NCI-H748 (cell line): Measurements from ENCODE around the gene SPATA46.
"Not testable (repeated sequence)": the region's sequence is repeated elsewhere in the genome, so short reads cannot be mapped to it uniquely, and the experiment has no call there.

Experiments used
- DNase-seq: peaks from one replicate; lab custom pipeline; 2025; ENCODE audit not compliant: unreplicated experiment; lab: John Stamatoyannopoulos, UW

Gene SPATA46

GRCh38 chr1:162376691-162377090, at the start of gene SPATA46:
Gene SPATA46 (minus strand): TSS chr1:162376854. CDS start chr1:162376790, 64 bp downstream.
- no peak for DNase-seq

DNA sequence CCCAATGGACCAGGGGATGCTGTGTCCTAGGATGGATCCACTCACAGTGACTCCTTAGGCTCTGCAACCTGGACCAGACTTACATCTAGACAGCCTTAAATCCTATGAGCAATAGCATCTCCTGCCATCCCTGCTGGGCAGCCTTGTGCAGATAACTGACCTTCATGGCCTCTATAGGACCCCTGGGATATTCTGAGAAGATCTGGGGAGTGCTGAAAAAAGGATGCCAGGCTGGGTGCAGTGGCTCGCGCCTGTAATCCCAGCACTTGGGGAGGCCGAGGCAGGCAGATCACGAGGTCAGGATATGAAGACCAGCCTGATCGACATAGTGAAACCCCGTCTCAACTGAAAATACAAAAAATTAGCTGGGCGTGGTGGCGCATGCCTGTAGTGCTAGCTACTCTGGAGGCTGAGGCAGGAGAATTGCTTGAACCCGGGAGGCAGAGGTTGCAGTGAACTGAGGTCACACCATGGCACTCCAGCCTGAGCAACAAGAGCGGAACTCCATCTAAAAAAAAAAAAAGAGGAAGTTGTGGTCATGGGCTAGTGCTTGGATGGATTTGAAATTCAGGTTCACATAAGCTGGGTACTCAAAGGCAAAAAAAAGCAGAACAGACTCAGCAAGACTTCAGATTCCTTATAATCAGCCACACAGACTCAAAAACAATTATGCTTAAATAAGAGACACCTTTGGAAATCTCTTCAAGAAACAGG, 46.2 kb upstream of the SPATA46 start:
- no peak for DNase-seq

DNA sequence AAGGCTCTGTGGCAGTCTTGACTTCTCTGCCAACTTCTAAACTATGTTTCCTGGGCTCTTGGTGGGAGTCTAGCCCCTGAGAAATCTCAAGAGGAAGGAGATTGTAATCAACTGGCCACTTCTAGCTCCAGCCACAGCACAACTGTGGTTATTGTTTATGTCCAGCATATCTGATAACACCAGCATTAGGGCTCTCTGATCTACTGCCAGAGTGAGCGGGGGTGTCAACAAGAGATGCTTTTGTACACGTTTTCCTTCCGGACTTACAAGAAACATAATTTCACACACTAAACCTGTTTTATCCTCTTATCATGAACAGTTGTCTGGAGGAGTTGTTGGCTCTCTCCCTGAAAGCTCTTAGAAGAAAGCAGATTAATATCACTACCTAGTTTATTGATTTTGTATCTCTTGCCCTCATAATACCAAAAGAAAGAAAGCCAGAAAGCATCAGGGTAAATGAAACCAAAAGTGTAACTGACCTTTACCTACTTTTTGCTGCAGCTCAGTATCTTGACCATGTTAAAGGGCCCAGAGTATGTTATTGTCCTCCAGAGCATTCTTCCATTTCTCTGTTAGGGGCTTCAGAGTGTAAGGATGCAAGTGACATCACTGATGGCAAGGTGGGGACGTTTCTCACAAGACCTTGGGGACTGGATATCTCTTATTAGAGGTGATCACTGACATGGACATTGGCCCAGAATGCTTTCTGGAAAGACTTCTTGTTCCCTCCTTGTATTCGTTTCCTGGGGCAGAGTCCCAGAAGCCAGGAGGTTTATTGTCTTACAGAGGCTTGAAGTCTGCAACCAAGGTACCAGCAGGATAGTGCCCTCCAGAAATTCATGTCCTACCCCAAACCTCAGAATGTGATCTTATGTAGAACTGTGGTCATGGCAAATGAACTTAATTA, 44.9 kb upstream of the SPATA46 start:
- no peak for DNase-seq

DNA sequence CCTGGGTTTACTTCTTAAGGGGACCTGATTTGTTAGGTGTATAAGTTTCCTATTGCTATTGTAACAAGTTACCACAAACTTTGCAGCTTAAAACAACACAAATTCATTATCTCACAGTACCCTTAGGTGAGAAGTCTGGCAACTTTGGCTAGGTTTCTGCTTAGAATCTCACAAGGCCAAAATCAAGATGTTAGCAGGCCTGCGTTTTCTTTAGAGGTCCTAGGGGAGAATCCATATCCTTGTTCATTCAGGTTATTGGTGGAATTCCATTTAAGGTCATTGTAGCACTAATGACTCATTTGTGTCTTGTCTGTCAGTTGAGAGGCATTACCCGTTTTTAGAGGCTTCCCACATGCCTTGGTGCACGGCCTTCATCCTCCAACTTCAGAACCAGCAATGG, 43.5 kb upstream of the SPATA46 start:
- DNase-seq, result no peak

GRCh38 chr1:162419450-162419931, 42.8 kb upstream of the SPATA46 start:
- DNase-seq, result not testable (repeated sequence)

DNA sequence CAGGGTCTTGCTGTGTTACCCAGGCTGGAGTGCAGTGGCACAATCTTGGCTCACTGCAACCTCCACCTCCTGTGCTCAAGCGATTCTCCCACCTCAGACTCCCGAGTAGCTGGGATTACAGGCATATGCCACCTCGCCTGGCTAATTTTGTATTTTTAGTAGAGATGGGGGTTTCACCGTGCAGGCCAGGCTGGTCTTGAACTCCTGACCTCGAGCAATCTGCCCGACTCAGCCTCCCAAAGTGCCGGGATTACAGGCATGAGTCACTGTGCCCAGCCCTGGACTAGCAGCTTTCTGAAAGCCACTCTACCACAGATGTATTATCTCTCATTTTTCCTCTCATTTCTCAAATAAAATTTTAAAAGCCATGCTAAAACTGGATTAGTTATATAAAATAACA, 41.9 kb upstream of the SPATA46 start:
- DNase-seq, result not testable (repeated sequence)

- no peak for DNase-seq
Measured at GRCh38 chr1:162417650-162418049, 41.0 kb upstream of the SPATA46 start.

DNA sequence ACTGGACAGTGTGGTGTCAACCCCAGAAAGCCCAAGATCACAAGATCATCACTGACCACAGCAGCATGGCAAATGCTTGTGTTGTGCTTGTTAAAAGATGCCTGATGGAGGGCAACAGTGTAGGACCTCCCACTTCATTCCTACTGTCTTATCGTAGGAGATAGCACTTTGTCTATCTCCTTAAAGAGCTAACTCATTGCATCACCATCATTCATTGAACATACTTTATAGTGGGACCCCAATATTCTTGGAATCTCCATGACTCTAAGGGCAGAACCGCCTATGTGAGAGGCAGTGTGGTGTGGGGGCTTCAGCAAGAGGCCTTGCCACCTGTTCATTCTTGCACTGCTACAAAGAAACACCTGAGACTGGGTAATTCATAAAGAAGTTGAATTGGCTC, 40.3 kb upstream of the SPATA46 start:
- DNase-seq, result no peak

GRCh38 chr1:162416215-162416614, 39.6 kb upstream of the SPATA46 start:
- DNase-seq, result no peak

GRCh38 chr1:162412002-162412401, 35.3 kb upstream of the SPATA46 start, which contains the start of gene SH2D1B:
Gene SH2D1B (minus strand): TSS chr1:162412136. CDS start chr1:162412016, 120 bp downstream.
- DNase-seq, result no peak

DNA sequence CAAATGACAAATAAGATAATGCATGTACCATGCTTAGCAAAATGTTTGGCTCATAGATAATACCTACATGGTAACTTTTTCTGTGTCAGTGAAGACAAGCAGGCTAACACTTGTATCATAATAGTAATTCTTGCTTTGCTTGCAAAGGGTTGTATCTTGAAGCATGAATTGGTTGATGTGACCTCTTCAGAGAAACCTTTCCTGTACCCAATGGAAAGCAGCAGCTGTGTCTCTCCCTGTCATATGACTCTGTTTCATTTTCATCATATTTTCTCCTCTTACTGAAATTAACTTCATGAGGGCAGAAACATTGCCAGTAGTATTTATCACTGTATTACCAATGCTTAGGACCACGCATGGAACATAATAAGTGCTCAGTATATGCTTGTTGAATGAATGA, 30.9 kb upstream of the SPATA46 start:
- no peak for DNase-seq

DNA sequence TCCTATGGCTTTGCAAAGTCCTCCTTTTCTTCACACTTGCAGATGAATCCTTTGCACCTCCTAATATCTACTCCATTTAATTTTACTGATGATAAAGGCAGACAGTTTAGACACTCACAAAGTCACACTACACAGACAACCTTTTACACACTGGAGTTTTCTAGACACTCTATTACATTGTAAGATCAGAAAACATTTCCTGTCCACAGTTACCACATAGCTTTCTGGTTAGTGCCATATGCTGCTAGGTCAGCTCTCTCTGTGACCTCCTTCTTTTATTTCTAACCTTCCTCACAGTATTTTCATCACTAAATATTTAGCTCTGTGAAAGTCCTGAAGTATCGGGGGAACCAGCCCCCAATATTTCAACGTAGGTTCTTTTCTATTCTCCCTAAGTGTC, 30.2 kb upstream of the SPATA46 start:
- DNase-seq, result no peak

DNA sequence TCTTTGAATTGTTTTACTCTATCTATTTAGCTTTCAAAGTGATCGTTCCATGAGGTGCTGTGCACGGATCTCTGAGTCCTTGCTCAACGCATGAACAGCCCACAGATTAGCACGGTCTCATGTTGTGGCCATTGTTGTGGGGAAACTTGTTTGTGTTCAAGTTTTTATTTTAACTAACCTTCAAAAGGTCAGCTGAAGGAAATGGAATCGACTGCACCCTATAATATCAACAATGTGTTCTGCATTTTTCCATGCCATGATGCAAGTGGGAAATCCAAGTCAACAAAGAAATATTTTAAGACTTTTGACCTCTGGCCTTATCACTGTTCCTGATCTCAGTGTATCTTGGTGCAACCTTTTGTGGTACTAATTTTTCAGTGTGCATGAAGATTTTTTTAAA, 29.1 kb upstream of the SPATA46 start:
- no peak for DNase-seq

- DNase-seq, result no peak
Measured at GRCh38 chr1:162404550-162405160, 28.0 kb upstream of the SPATA46 start.

DNA sequence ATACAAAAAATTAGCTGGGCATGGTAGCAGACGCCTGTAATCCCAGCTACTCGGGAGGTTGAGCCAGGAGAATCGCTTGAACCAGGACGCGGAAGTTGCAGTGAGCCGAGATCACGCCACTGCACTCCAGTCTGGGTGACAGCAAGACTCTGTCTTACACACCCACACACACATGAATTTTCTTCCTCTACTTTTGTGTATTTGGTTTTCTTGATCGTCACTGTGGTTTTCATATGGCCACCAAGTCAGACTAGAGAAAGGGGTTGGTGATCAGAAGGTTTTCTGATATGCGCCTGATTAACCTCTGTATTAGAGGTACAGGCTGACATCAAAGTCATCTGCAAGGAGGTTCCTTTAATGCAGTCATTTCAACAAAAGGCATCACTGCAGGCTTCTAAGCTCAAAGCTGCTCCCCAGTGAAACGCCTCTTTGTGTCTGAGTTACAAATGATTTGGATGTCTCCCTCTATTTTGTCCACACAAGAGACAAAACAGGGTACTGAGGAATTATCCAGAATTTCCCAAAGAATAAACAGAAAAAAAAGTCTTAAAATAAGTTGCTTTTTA, 24.2 kb upstream of the SPATA46 start:
- no peak for DNase-seq

DNA sequence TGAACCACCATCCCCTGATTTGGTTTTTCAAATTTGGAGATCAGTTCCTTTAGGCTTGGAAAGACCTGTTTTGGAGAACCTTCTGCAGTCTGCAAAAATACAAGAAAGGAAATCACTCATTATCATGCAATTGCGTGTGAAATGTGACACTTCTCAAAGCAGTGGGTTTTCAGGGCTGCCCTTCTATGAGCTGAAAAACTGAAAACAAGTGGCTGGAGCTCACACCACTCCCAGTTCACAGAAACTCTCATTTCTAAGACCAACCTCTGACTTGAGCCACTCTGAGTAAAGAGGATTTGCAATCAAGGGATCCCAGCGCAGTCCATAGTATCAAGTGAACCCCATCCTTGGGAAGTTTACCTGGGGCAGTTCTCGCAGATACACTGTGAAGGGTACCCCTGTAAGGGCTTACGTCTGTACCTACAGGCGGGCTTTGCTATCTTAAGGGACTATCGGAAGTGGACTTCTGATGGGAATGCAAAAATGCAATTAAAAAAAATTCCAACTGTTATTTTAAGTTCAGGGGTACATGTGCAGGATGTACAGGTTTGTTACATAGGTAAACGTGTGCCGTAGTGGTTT, 22.4 kb upstream of the SPATA46 start:
- DNase-seq, result peak; percentile 26

DNA sequence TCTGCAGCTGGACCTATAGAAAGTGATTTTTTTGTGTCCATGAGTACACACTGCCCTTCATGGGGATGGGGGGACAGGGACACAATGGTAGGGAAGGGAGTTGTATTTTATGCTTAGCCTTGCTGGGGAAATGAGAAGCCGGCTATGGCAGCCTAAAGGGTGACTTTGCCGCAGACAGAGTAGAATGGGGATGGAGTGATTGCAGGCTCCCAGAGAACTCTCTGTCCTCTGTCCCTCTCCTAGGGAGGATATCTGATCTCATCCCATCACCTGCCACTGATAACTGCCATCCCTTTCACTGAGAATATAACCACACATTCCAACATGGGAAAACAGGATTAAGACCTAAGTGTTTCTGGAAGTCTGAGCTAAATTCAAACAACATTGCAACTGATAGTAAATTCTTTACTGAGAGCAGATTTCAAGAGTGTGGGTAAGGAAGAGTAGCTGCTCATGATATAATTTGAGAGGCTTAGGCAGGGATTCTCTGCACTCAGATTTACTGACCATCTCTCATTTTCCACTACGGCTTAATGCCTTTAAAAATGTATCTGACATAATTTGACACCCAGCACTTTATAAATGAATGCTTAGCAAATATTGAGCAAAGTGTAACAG, 21.4 kb upstream of the SPATA46 start:
- DNase-seq, result peak; percentile 57

DNA sequence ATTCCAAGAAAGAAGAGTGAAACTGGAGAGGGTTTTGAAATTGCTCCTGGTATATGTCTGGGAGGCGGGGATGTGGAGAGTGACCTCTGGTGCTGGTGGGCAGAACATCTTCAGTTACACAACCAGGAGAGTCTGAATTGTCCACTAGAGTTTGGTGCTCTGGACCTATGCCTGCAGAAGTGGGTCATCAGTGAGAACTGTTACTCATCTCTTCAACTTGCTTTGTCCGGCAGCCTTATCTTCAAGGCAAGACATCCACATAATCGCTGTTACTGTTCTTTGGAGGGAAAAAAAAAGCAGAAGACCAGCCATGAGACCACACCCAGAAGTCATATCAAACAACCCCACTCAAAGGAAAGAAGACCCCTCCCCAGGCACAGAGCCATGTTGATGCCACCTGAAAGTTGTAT, 20.4 kb upstream of the SPATA46 start:
- no peak for DNase-seq

GRCh38 chr1:162396201-162396906, 19.7 kb upstream of the SPATA46 start:
- DNase-seq, result no peak
